Stimulated activated CD4-positive, alpha-beta T cell treated with anti-CD3 and anti-CD28 coated beads, Interleukin-2, amount 100 ng/mL, for 4 hours (primary cell): ENCODE data around the gene CNST.
"Not testable (repeated sequence)": the region's sequence is repeated elsewhere in the genome, so short reads cannot be mapped to it uniquely, and the experiment has no call there.

ENCODE experiments used
- DNase-seq: peaks from one replicate; pipeline ENCODE4 v3.0.0-alpha.2; 2020; ENCODE audit warnings: low read depth

Gene CNST

DNA sequence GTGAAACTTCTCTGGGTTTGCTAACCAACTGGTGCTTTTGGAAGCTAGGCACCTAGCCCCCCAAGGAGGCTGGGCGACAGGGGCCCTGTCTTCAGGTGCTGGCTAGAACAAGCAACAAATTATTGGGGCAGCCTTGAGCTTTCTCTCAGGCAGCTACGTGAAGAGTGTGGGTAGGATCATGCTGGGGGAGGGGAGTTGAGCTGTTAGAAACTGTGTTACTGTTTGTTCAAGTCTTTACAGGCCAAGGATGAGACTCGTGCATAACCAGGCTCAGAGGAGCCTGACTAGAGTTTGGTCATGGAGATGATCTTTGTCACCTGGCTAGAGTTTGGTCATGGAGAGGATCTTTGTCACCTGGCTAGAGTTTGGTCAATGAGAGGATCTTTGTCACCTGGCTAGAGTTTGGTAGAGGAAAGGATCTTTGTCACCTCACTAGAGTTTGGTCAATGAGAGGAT, 145.3 kb downstream of the CNST start:
- DNase-seq = no peak

DNA sequence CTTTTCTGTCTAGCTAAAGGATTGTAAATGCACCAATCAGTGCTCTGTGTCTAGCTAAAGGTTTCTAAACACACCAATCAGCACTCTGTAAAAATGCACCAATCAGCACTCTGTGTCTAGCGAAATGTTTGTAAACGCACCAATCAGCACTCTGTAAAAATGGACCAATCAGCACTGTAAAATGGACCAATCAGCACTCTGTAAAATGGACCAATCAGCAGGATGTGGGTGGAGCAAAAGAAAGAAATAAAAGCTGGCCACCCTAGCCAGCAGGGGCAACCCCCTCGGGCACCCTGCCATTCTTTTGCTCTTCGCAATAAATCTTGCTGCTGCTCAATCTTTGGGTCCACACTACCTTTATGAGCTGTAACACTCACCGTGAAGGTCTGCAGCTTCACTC, 146.2 kb downstream of the CNST start:
- not testable (repeated sequence) for DNase-seq
